Endothelial cell of umbilical vein (primary cell): Measurements from ENCODE around the gene FUT7. TPM values are rescaled to one million over a fixed set of nuclear protein-coding genes. Genes with fewer than 3 reads are reported as not detected.
"Not testable (repeated sequence)": the region's sequence is repeated elsewhere in the genome, so short reads cannot be mapped to it uniquely, and the experiment has no call there.

ENCODE experiments used
- BruUV-seq: library from RNA; stranded (reverse); fragments of 400-500 nt; replicated peaks from 2 replicates; lab custom pipeline; 2021; lab: Mats Ljungman, UMichigan
- CTCF ChIA-PET: fragments of 300-600, 350-600 bp; sonication (Branson Sonifier 250); formaldehyde crosslinking; loops from one replicate; lab custom pipeline; 2021; ENCODE audit warnings: antibody characterized with exemption, inconsistent platforms; lab: Charles Lee
- POLR2A ChIA-PET: fragments of 300-600, 350-600 bp; sonication (Branson Sonifier 250); formaldehyde crosslinking; loops from one replicate; lab custom pipeline; 2021; ENCODE audit warnings: antibody characterized with exemption, inconsistent platforms; lab: Charles Lee
- DNase-seq: peaks from one replicate; pipeline ENCODE4 v3.0.0-alpha.2; 2011; ENCODE audit warnings: low read depth, low spot score
- FAIRE-seq: peaks from 2 replicates; lab custom pipeline; 2011; peaks lifted over from hg19 to GRCh38; lab: Jason Lieb, UNC
- H2AFZ ChIP-seq: 2 replicates; pipeline ENCODE4 v1.6.0; 2012; ENCODE audit warnings: low read depth, low read length, control low read depth, inconsistent platforms
- H3K27ac ChIP-seq: 2 replicates; pipeline ENCODE4 v1.5.1; 2011; ENCODE audit warnings: low read depth, mild to moderate bottlenecking, control low read depth, low read length, moderate library complexity; ENCODE audit not compliant: insufficient read depth
- H3K27me3 ChIP-seq, 2 experiments: 2 replicates each; pipeline versions ENCODE4 v1.6.0 to v1.6.1; 2011; ENCODE audit warnings: low read length in 2 of 2, mixed read lengths in 1 of 2; ENCODE audit not compliant: control insufficient read depth in 2 of 2, insufficient read depth in 2 of 2
- H3K36me3 ChIP-seq, 2 experiments: 2 replicates in 1 of 2; 3 replicates in 1 of 2; pipeline ENCODE4 v1.5.1; 2011; ENCODE audit warnings: low read length in 2 of 2, mild to moderate bottlenecking in 1 of 2, moderate library complexity in 1 of 2; ENCODE audit not compliant: control insufficient read depth in 2 of 2, insufficient read depth in 2 of 2; ENCODE audit errors: extremely low read depth in 1 of 2
- H3K4me1 ChIP-seq: 3 replicates; pipeline ENCODE4 v1.5.1; 2011; ENCODE audit warnings: mild to moderate bottlenecking, low read length; ENCODE audit not compliant: control insufficient read depth, insufficient read depth; ENCODE audit errors: extremely low read depth
- H3K4me2 ChIP-seq: 2 replicates; pipeline ENCODE4 v1.6.1; 2011; ENCODE audit warnings: low read length, control low read depth, mixed read lengths; ENCODE audit not compliant: insufficient read depth
- H3K4me3 ChIP-seq, 3 experiments: fragments of 200-600 bp in 1 of 3; sonication (generic), shearing (Covaris generic) in 1 of 3; replicated peaks in 1 of 3; 2 replicates each; pipeline ENCODE4 v1.5.1; 2011 to 2016; ENCODE audit warnings: control low read depth in 3 of 3, low read length in 3 of 3, mild to moderate bottlenecking in 2 of 3, inconsistent platforms in 1 of 3, low read depth in 1 of 3, moderate library complexity in 1 of 3; ENCODE audit not compliant: insufficient read depth in 1 of 3
- H3K79me2 ChIP-seq: 2 replicates; pipeline ENCODE4 v1.6.0; 2012; ENCODE audit warnings: low read length, inconsistent platforms; ENCODE audit not compliant: control insufficient read depth, insufficient read depth
- H3K9ac ChIP-seq: replicated peaks from 2 replicates; pipeline ENCODE3; 2011; ENCODE audit warnings: low read length, control low read depth; ENCODE audit not compliant: insufficient read depth; ENCODE audit errors: extremely low read depth
- H3K9me1 ChIP-seq: replicated peaks from 3 replicates; pipeline ENCODE4 v1.6.0; 2011; ENCODE audit warnings: mild to moderate bottlenecking, low read length; ENCODE audit not compliant: control insufficient read depth, insufficient read depth; ENCODE audit errors: extremely low read depth
- H3K9me3 ChIP-seq: replicated peaks from 2 replicates; pipeline ENCODE4 v1.5.1; 2012; ENCODE audit warnings: low read length, inconsistent platforms; ENCODE audit not compliant: control insufficient read depth, insufficient read depth
- H4K20me1 ChIP-seq: replicated peaks from 2 replicates; pipeline ENCODE3; 2011; ENCODE audit warnings: mild to moderate bottlenecking, low read length; ENCODE audit not compliant: control insufficient read depth, insufficient read depth; ENCODE audit errors: extremely low read depth
- CTCF ChIP-seq, 2 donors: IDR thresholded peaks; 1 replicate in 1 of 2; 2 replicates in 1 of 2; pipeline ENCODE4 v1.5.1; 2011; ENCODE audit warnings: low read length in 2 of 2, mild to moderate bottlenecking in 2 of 2, moderate library complexity in 2 of 2, control low read depth in 1 of 2, inconsistent platforms in 1 of 2, low read depth in 1 of 2; ENCODE audit not compliant: insufficient read depth in 1 of 2; ENCODE audit errors: extremely low read depth in 1 of 2
- EZH2 ChIP-seq: IDR thresholded peaks from 2 replicates; pipeline ENCODE4 v1.6.1; 2012; ENCODE audit warnings: borderline replicate concordance, low read depth, mild to moderate bottlenecking, moderate library complexity, low read length, inconsistent platforms; ENCODE audit not compliant: severe bottlenecking
- FOS ChIP-seq: IDR thresholded peaks from 2 replicates; pipeline ENCODE4 v1.6.1; 2011; ENCODE audit warnings: mild to moderate bottlenecking, low read length, moderate library complexity, borderline replicate concordance; ENCODE audit not compliant: insufficient read depth
- GATA2 ChIP-seq: IDR thresholded peaks from 2 replicates; pipeline ENCODE4 v1.7.0; 2011; ENCODE audit warnings: low read depth, mild to moderate bottlenecking, moderate library complexity, mixed read lengths, low read length; ENCODE audit not compliant: insufficient read length, insufficient read depth
- JUN ChIP-seq: IDR thresholded peaks from 2 replicates; pipeline ENCODE4 v1.6.1; 2011; ENCODE audit warnings: borderline replicate concordance, low read depth; ENCODE audit not compliant: insufficient read length, insufficient read depth
- MYC ChIP-seq: IDR thresholded peaks from one replicate; pipeline ENCODE4 v1.6.1; 2011; ENCODE audit warnings: mild to moderate bottlenecking, low read depth, low read length
- POLR2A ChIP-seq: IDR thresholded peaks from 2 replicates; pipeline ENCODE4 v1.6.1; 2012; ENCODE audit warnings: low read depth, mild to moderate bottlenecking, control low read depth, low read length
- POLR2AphosphoS5 ChIP-seq: IDR thresholded peaks from 2 replicates; pipeline ENCODE4 v1.6.1; 2012; ENCODE audit warnings: low read depth, mild to moderate bottlenecking, control low read depth, low read length, moderate library complexity; ENCODE audit not compliant: insufficient read depth
- dilution Hi-C: fragments of 300-500 bp; cut with MboI; formaldehyde crosslinking; loops from one replicate; pipeline ENCODE4 v1.15.0; 2019; ENCODE audit warnings: low sequenced_read_pairs; ENCODE audit not compliant: extremely low pct_ligation_motif_present
- intact Hi-C: fragments of 100-400 bp; cut with micrococcal nuclease; formaldehyde crosslinking; loops from one replicate; pipeline ENCODE4 v1.10.0; 2022
- polyA plus RNA-seq, 4 experiments: library from polyadenylated mRNA; depleted of rRNA in 3 of 4; stranded (reverse) in 3 of 4; unstranded in 1 of 4; fragments of >200 nt; gene quantifications; 2 replicates each; pipeline versions ENCODE4 v1.2.1 to v1.2.3, GENCODE V29; 2011 to 2012; ENCODE audit warnings: missing spikeins in 1 of 4
- total RNA-seq: library from RNA; stranded (reverse); gene quantifications from 2 replicates; pipeline ENCODE4 v1.2.3, GENCODE V29; 2021
- TF ChIP-seq, protein P1 (sequence below): IDR thresholded peaks from 2 replicates; pipeline ENCODE4 v1.6.1; 2011; ENCODE audit not compliant: insufficient read depth, insufficient read length

Gene FUT7
- total and polyA plus RNA-seq, 2 donors (not counting 3 experiments of a cell fraction or from before 2014, with no cell fraction given), result not detected

- CTCF ChIA-PET, result interaction anchor here (1.6 kb wide), 1 partner anchor 25 kb away, joined by 6 read pairs; no protein-coding TSS in a partner anchor
- FAIRE-seq, intact Hi-C loops: not testable (repeated sequence)
Observed at GRCh38 chr9:137004285-137004684, 27.6 kb downstream of the FUT7 start.

GRCh38 chr9:137002646-137003041, 29.2 kb downstream of the FUT7 start:
- no peak for FAIRE-seq
- Histone ChIP-seq H2AFZ (no peak overlapping the region), H3K4me1 (peaks cover 9% of the 10 kb centered on the region), H3K4me3 (no peak overlapping the region), H3K36me3 (no peaks in the 10 kb centered on the region), H3K27ac (no peak overlapping the region), H3K4me2 (no peak overlapping the region), H3K27me3 (no peaks in the 10 kb centered on the region), H4K20me1 (no peaks in the 10 kb centered on the region), H3K9ac (no peak overlapping the region), H3K9me1 (no peaks in the 10 kb centered on the region), H3K9me3 (no peaks in the 10 kb centered on the region), H3K79me2 (no peaks in the 10 kb centered on the region)
- dilution Hi-C loops (no loop called here), intact Hi-C loops (no loop called here)
- ChIA-PET CTCF (interaction anchor here (0.8 kb wide), 1 partner anchor 32 kb away, joined by 3 read pairs; no protein-coding TSS in a partner anchor), POLR2A (no interaction called here)
- no peak for DNase-seq
- BruUV-seq, result no TSS peak
- TF ChIP-seq POLR2A (no peak), EZH2 (no peak), MYC (no peak), POLR2AphosphoS5 (no peak), JUN (no peak), FOS (no peak), GATA2 (no peak), CTCF (IDR thresholded peaks at IDR 0.05; ENCODE audit: extremely low read depth in 1 of 2, insufficient read depth in 1 of 2, low read depth in 1 of 2, low read length in 2 of 2) (no peak)
- TF ChIP-seq, protein P1, sequence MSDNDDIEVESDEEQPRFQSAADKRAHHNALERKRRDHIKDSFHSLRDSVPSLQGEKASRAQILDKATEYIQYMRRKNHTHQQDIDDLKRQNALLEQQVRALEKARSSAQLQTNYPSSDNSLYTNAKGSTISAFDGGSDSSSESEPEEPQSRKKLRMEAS, result no peak

More at GRCh38 chr9:137004285-137004684, 27.6 kb downstream of the FUT7 start:
- H3K4me3 ChIP-seq, H3K9ac ChIP-seq, H3K9me3 ChIP-seq, H3K27me3 ChIP-seq, H3K4me1 ChIP-seq, H2AFZ ChIP-seq, POLR2A ChIA-PET, H4K20me1 ChIP-seq, H3K27ac ChIP-seq, dilution Hi-C loops, DNase-seq, H3K4me2 ChIP-seq, H3K9me1 ChIP-seq, H3K79me2 ChIP-seq, H3K36me3 ChIP-seq, BruUV-seq: not testable (repeated sequence)
- TF ChIP-seq CTCF (IDR thresholded peaks at IDR 0.05; ENCODE audit: extremely low read depth in 1 of 2, insufficient read depth in 1 of 2, low read depth in 1 of 2, low read length in 2 of 2), result peak; percentile 7 to 27
